Tibial nerve (tissue), 3 donors: ENCODE data around the gene PSMB2.

Experiments
- POLR2A ChIP-seq, 2 donors: fragments of 450-650 bp; IDR thresholded peaks; one replicate each; pipeline ENCODE4 v1.6.1; 2017; ENCODE audit warnings: antibody characterized with exemption in 2 of 2, mild to moderate bottlenecking in 2 of 2, moderate library complexity in 2 of 2
- TF ChIP-seq, protein P1 (sequence below), 5 experiments: fragments of 200-600 bp in 3 of 5; fragments of 450-650 bp in 2 of 5; sonication (generic) in 3 of 5; IDR thresholded peaks; one replicate each; pipeline ENCODE4 v1.5.1; 2016 to 2019; ENCODE audit warnings: antibody characterized with exemption in 5 of 5, mild to moderate bottlenecking in 3 of 5, moderate library complexity in 2 of 5

DNA sequence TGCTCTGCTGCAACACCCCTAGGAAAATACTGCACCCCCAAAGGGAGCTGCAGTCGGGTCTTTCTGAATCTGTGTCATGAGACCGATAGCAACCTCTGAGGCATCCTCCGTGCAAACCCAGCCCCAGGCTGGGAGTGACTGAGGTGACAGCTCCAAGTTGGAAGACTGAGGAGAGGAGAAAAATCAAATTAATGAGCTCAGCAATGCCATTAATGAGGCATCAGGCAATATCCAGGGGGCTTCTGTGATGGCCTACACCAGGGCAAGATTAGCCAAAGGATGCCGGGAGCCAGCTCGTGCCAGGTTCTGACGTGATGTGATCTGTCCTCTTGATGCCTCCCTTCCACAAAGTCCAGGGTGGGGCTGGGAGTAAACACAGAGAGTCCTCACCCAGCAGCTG, 30.8 kb upstream of the PSMB2 start:
- TF ChIP-seq POLR2A (IDR thresholded peaks at IDR 0.05), result no peak
- TF ChIP-seq, protein P1, sequence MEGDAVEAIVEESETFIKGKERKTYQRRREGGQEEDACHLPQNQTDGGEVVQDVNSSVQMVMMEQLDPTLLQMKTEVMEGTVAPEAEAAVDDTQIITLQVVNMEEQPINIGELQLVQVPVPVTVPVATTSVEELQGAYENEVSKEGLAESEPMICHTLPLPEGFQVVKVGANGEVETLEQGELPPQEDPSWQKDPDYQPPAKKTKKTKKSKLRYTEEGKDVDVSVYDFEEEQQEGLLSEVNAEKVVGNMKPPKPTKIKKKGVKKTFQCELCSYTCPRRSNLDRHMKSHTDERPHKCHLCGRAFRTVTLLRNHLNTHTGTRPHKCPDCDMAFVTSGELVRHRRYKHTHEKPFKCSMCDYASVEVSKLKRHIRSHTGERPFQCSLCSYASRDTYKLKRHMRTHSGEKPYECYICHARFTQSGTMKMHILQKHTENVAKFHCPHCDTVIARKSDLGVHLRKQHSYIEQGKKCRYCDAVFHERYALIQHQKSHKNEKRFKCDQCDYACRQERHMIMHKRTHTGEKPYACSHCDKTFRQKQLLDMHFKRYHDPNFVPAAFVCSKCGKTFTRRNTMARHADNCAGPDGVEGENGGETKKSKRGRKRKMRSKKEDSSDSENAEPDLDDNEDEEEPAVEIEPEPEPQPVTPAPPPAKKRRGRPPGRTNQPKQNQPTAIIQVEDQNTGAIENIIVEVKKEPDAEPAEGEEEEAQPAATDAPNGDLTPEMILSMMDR (IDR thresholded peaks at IDR 0.05), result no peak
